Pancreas (tissue), 10 donors: ENCODE measurements around the gene GIPC3. TPM values are rescaled to one million over a fixed set of nuclear protein-coding genes. Genes with fewer than 3 reads are reported as not detected.

Source experiments
- ATAC-seq, 4 donors: fragments of 200-7000 bp; cut with Tn5 transposase; one replicate each; pipeline versions ENCODE4 v1.8.0 to v1.9.1; 2020; ENCODE audit warnings: mild to moderate bottlenecking in 4 of 4, moderate library complexity in 4 of 4
- DNase-seq, 6 donors: peaks; one replicate each; pipeline ENCODE4 v3.0.0-alpha.2; 2020
- FAIRE-seq: peaks from 2 replicates; lab custom pipeline; 2012; peaks lifted over from hg19 to GRCh38; lab: Jason Lieb, UNC
- H3K27ac ChIP-seq, 4 donors: fragments of 200-600 bp; sonication (generic); 1 replicate in 3 of 4; 2 replicates in 1 of 4; pipeline versions ENCODE4 v1.5.0 to v1.8.0; 2020
- H3K27me3 ChIP-seq, 4 donors: fragments of 200-600 bp; one replicate each; pipeline ENCODE4 v1.8.0; 2021
- H3K36me3 ChIP-seq, 3 donors: fragments of 200-600 bp; sonication (generic) in 1 of 3; one replicate each; pipeline versions ENCODE4 v1.5.0 to v1.8.0; 2020 to 2021
- H3K4me1 ChIP-seq, 3 donors: fragments of 200-600 bp; one replicate each; pipeline ENCODE4 v1.8.0; 2021
- H3K4me3 ChIP-seq, 4 donors: fragments of 200-600 bp; sonication (generic) in 2 of 4; one replicate each; pipeline versions ENCODE4 v1.5.0 to v1.8.0; 2020 to 2021
- H3K9me3 ChIP-seq, 4 donors: fragments of 200-600 bp; one replicate each; pipeline ENCODE4 v1.8.0; 2021
- CTCF ChIP-seq, 4 donors: fragments of 200-600 bp; sonication (generic) in 3 of 4; IDR thresholded peaks; one replicate each; pipeline versions ENCODE4 v1.5.0 to v1.8.0; 2021; ENCODE audit warnings: antibody characterized with exemption in 4 of 4
- WGBS, 2 donors: extraction: QIAGEN DNeasy Blood & Tissue Kit; methylation state at CpG; one replicate each; pipeline ENCODE4 v1.1.7; 2013; 5-methylcytosine and 5-hydroxymethylcytosine counted together
- intact Hi-C, 3 donors: fragments of 100-400 bp; cut with DNase I; formaldehyde crosslinking; loops; one replicate each; pipeline versions ENCODE4 v1.11.1 to v1.14.2; 2022
- polyA plus RNA-seq, 2 donors: library from polyadenylated mRNA; stranded (reverse); fragments of 200-250 nt; gene quantifications; one replicate each; pipeline ENCODE4 v1.2.3, GENCODE V29; 2013
- total RNA-seq, 6 donors: library from RNA; stranded (reverse); fragmentation: NEBNext Ultra II Directional in 4 of 6; extraction: Animal tissue kit (Norgen Biotek cat#: 25700) in 4 of 6; gene quantifications; one replicate each; pipeline versions ENCODE4 v1.2.1 to v1.2.4, GENCODE V29; 2021 to 2023
- donor health status: healthy with polysubstance abuse.
- donor health status: DM: no; HTN: no; CAD: no; lungs with moderate emphysema.
- donor health status: DM: no; HTN: no; CAD: no.
- donor health status: control.
- donor health status: control.
- donor health status: Bipolar disorder and iron deficiency.
- donor health status: DM: yes; HTN: yes; CAD: no.
- donor health status: DM: no; HTN: no; CAD: no.
- donor health status: DM: no; HTN: no; CAD: no.
- donor health status: DM: yes; HTN: yes; CAD: no.

GIPC3 gene
- total and polyA plus RNA-seq, 8 donors: 0.17 to 0.92 (median 0.30) TPM

- Histone ChIP-seq H3K36me3 (no peaks in the 10 kb centered on the region), H3K4me3 (no peak overlapping the region), H3K4me1 (no peaks in the 10 kb centered on the region), H3K9me3 (no peaks in the 10 kb centered on the region), H3K27me3 (no peaks in the 10 kb centered on the region), H3K27ac (no peak overlapping the region)
- FAIRE-seq (no peak), ATAC-seq (no peak), DNase-seq (no peak)
- no peak for TF ChIP-seq CTCF (IDR thresholded peaks at IDR 0.05)
- intact Hi-C loops: no loop called here
- 75 to 76% methylated on average over 10 of the region's 10 CpGs for WGBS, 2 donors
These were observed 39.6 kb upstream of the GIPC3 start for GRCh38 chr19:3545669-3546034.

GRCh38 chr19:3546119-3546518 lies 39.2 kb upstream of the GIPC3 start:
- intact Hi-C loops: no loop called here
- 89 to 93% methylated on average over 23 of the region's 23 CpGs for WGBS, 2 donors
- no peak for ATAC-seq

GRCh38 chr19:3547301-3547731 lies 38.0 kb upstream of the GIPC3 start:
- peak in 2 of 4 donors; percentile 10 to 19 for TF ChIP-seq CTCF (IDR thresholded peaks at IDR 0.05)
- intact Hi-C loops: no loop called here
- H3K4me3 ChIP-seq: no peak overlapping the region
- no peaks in the 10 kb centered on the region for H3K27me3 ChIP-seq
- DNase-seq: no peak
- ATAC-seq: no peak
- H3K4me1 ChIP-seq: no peaks in the 10 kb centered on the region
- no peak for FAIRE-seq
- no peak overlapping the region for H3K27ac ChIP-seq
- 85 to 90% methylated on average over 15 of the region's 15 CpGs for WGBS, 2 donors
- H3K9me3 ChIP-seq: no peaks in the 10 kb centered on the region
- no peaks in the 10 kb centered on the region for H3K36me3 ChIP-seq

More at GRCh38 chr19:3546119-3546518, 39.2 kb upstream of the GIPC3 start:
- Histone ChIP-seq H3K9me3 (no peaks in the 10 kb centered on the region), H3K27ac (no peak overlapping the region), H3K4me1 (no peaks in the 10 kb centered on the region), H3K4me3 (no peak overlapping the region), H3K36me3 (no peaks in the 10 kb centered on the region), H3K27me3 (no peaks in the 10 kb centered on the region)
- FAIRE-seq (no peak), DNase-seq (peak in 1 of 6 donors; percentile 75)
- TF ChIP-seq CTCF (IDR thresholded peaks at IDR 0.05): no peak

- Histone ChIP-seq H3K4me1 (no peaks in the 10 kb centered on the region), H3K36me3 (no peaks in the 10 kb centered on the region), H3K9me3 (no peaks in the 10 kb centered on the region), H3K27me3 (no peaks in the 10 kb centered on the region), H3K4me3 (no peak overlapping the region), H3K27ac (peak overlapping the region in 2 of 4 donors; percentile 19 to 28)
- ATAC-seq (no peak), FAIRE-seq (no peak), DNase-seq (peak in 1 of 6 donors; percentile 79)
- TF ChIP-seq CTCF (IDR thresholded peaks at IDR 0.05): no peak
- intact Hi-C loops: no loop called here
- 82 to 87% methylated on average over 26 to 36 of the region's 36 CpGs for WGBS, 2 donors
These were observed 37.5 kb upstream of the GIPC3 start for GRCh38 chr19:3547767-3548282.

- intact Hi-C loops: no loop called here
- ATAC-seq (peak in 2 of 4 donors; percentile 14 to 32), FAIRE-seq (no peak), DNase-seq (no peak)
- Histone ChIP-seq H3K4me1 (peaks cover 0 to 3% (median 0%) of the 10 kb centered on the region in 3 donors), H3K9me3 (no peaks in the 10 kb centered on the region), H3K27ac (peak overlapping the region in 3 of 4 donors; percentile 19 to 28 (median 28)), H3K4me3 (no peak overlapping the region), H3K36me3 (no peaks in the 10 kb centered on the region), H3K27me3 (no peaks in the 10 kb centered on the region)
- WGBS, 2 donors: 71 to 72% methylated on average over 14 of the region's 14 CpGs
- no peak for TF ChIP-seq CTCF (IDR thresholded peaks at IDR 0.05)
These were observed 36.7 kb upstream of the GIPC3 start for GRCh38 chr19:3548606-3549005.
